GM18526 (cell line): Measurements from ENCODE around the gene ZNF532.

Experiments
- POLR2A ChIP-seq: IDR thresholded peaks from 3 replicates; pipeline ENCODE4 v1.6.1; 2011; ENCODE audit not compliant: insufficient read length; ENCODE audit errors: extremely low read depth

The ZNF532 gene

GRCh38 chr18:59002974-59003594, 138.4 kb downstream of the ZNF532 start:
- no peak for TF ChIP-seq POLR2A

GRCh38 chr18:59005262-59005661, 140.6 kb downstream of the ZNF532 start:
- TF ChIP-seq POLR2A: no peak

DNA sequence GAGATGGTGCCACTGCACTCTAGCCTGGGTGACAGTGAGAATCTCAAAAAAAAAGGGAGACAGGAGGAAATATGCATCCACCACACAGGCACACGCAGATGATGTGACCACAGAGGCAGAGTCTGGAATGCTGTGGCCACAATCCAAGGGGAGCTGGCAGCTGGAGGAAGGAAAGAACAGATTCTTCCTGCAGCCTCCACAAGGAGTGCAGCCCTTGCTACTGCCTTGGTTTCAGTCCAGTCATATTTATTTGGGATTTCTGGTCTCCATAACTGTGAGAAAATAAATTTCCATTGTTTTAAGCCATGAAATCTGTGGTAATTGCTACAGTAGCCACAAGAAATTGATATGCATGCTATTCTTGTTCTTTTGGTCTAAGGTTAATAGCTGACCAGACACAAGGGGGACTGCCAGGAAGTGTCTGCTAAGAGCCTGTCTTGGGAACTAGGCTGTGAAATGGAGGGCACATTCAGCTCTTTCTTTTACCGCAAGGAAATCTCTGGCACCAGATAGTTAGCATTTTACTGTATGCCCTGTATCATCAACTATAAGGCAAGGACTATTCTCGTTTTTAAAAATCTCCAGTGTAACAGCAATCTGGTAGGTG, 141.9 kb downstream of the ZNF532 start:
- no peak for TF ChIP-seq POLR2A

GRCh38 chr18:59008302-59008974, 143.8 kb downstream of the ZNF532 start:
- TF ChIP-seq POLR2A: no peak

DNA sequence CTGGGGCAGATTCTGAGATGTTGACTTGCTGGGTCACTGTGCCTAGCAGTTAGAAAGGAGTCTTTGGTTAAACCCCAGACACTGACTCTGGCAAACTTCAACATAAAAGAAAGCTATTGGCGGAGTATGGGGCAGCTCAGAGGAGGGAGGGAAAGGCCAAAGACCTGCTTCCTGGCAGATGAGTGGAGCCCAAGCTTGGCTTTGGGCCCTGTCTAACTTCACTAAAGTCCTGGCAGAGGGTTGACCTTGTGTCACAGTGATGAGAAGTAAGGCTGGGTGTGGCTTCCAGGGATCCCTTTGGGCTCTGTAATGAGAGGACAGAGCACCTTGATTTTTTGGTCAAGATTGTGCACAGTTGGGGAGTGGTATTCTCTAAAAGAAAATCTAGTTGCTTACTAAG, 145.2 kb downstream of the ZNF532 start:
- TF ChIP-seq POLR2A: no peak

- no peak for TF ChIP-seq POLR2A
These were observed 146.6 kb downstream of the ZNF532 start for GRCh38 chr18:59011289-59011688.

DNA sequence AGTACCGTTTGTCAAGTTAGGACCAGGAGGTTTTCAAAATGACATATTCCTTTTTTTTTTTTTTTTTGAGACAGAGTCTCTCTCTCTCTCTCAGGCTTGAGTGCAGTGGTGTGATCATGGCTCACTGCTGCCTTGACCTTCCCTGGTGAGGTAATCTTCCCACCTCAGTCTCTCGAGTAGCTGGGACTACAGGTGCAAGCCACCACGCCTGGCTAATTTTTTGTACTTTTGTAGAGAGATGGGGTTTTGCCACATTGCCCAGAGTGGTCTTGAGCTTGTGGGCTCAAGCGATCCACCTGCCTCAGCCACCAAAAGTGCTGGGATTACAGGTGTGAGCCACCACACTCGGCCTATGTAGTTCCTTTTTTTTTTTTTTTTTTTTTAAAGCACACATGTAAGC, 147.1 kb downstream of the ZNF532 start:
- TF ChIP-seq POLR2A: no peak

GRCh38 chr18:59012815-59013705, 148.4 kb downstream of the ZNF532 start:
- no peak for TF ChIP-seq POLR2A

DNA sequence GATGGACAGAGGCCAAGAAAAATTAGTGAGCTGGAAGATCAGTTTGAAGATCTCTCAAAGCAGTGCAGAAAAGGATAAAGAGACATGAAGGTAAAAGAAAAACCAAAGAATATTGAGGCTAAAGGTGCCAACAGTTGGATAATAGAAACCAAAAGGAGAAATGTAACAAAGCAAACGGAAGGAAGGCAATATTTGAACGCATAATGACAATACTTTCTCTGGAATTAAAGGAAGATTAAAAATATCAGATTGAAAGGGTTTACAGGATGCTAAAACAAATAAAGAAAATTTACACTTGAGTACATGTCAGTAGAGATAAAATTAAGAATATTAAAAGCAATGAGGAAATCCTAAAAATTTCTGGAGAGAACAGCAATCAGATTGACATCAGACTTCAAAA, 149.1 kb downstream of the ZNF532 start:
- TF ChIP-seq POLR2A: no peak

DNA sequence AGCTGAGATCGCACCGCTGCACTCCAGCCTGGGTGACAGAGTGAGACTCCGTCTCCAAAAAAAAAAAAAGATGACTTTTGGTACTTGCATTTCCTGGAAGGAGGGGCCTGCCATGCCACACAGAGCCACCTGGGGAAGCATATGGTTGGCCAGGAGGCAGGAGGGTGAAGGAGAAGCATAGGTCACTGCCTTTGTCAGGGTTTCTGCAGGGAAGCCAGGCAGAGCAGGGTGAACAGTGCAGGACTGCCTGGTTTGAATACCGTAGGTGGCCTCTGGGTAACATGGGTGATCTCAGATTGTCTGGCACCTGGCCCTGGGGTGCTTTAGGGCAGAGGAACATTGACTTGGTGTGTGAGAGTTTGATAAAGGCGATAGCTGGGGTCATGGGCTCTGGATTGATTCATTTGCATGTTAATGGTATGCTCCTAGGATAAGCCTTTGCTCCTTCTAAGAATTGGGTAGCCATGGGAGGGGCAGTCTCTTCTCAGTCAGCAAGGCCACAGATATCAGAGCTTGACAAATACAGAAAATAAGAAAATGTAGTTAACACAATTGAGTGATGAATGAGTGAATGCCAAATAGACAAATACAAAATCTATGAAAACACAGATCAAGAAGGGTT, 151.0 kb downstream of the ZNF532 start:
- no peak for TF ChIP-seq POLR2A

- no peak for TF ChIP-seq POLR2A
These were observed 156.8 kb downstream of the ZNF532 start for GRCh38 chr18:59021500-59021899.

DNA sequence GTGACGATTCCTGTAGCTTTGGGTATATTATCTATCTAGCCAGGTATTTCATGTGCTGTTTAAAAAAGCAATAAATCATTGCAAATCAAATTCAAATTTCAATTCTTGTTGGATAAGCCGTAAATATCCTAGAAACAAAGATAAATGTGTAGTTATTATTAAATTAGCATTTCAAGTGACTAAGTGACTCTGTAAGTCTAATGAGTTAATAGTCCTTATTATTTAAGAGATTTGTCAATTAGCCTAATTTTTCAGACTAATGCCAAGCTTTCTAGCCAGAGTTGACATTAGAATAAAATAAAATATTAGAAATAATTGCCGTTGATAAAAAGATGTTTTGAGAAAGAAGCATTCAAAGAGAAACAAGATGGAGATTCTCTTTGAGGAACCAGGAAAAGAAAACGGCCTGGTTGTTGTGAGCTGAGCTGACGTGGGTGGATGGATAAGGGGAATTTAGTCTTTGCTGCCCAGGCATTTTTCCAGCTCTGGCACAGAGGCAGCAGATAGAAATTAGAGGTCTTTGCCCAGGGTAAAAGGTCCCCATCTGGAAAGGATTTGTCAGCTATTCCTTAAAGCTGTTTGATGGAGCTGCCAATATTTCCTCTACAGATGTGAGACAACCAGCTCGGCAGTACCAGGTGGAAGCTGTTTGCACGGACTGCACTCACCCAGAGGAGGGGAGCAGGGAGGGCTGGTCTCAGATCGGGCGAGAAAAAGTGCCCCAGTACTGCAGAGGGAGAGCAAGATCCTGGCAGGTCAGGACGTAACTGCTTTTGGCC, 157.7 kb downstream of the ZNF532 start:
- no peak for TF ChIP-seq POLR2A

GRCh38 chr18:59024829-59025228, 160.2 kb downstream of the ZNF532 start:
- TF ChIP-seq POLR2A: no peak

DNA sequence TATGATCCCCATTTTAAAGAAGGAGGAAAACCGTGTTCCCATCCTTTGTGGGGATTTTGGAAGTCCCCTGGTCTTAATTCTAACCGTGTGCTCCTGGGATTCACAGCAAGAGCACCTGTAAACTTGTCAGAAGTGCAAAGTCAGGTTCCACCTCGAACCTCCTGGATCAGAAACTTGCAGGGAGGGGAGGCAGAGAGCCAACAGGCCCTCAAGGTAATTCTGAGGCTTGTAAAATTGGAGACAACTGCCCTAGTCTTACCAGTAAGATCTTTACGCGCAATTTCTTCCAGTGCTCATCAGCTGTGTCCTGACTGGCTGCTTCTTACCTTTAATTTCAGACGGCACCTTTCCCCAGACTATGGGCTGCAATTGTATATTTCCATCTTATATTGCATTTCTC, 161.7 kb downstream of the ZNF532 start:
- no peak for TF ChIP-seq POLR2A
